ENCODE measurements around the gene AQP7. TPM values are rescaled to one million over a fixed set of nuclear protein-coding genes. Genes with fewer than 3 reads are reported as not detected.

AQP7 gene
- total RNA-seq, 1 experiment from 2014 or later, result not detected

- DNase-seq (no peak), ATAC-seq (no peak)
- CTCF ChIA-PET, result no interaction called here
- no peaks in the 10 kb centered on the region for H4K20me1 ChIP-seq (ENCODE audit: low read length)
- peaks cover 43% of the 10 kb centered on the region for H3K36me3 ChIP-seq (ENCODE audit: low read depth, low read length)
- BruUV-seq (replicated peaks), result no TSS peak
- H3K9me3 ChIP-seq (ENCODE audit: low read length), result no peaks in the 10 kb centered on the region
- intact Hi-C loops (cut with micrococcal nuclease), result no loop called here
- H3K4me3 ChIP-seq (ENCODE audit: low read length), result no peak overlapping the region
- no peak overlapping the region for H3K27ac ChIP-seq (ENCODE audit: low read length)
- TF ChIP-seq EZH2phosphoT487 (IDR thresholded peaks at IDR 0.05; ENCODE audit: borderline replicate concordance, low read length) (no peak), EZH2 (IDR thresholded peaks at IDR 0.05; ENCODE audit: low read length, unreplicated experiment) (no peak), CTCF (conservative IDR thresholded peaks at IDR 0.05; ENCODE audit: low read depth, low read length) (no peak)
- no peaks in the 10 kb centered on the region for H3K4me1 ChIP-seq (ENCODE audit: insufficient read depth, low read length)
- no peak overlapping the region for H2AFZ ChIP-seq (ENCODE audit: low read length)
- POLR2A ChIA-PET (ENCODE audit: unreplicated experiment), result no interaction called here
- no peaks in the 10 kb centered on the region for H3F3A ChIP-seq (ENCODE audit: low read length, unreplicated experiment)
- H3K9ac ChIP-seq (ENCODE audit: low read length), result no peak overlapping the region
- H3K4me2 ChIP-seq (ENCODE audit: low read length), result no peak overlapping the region
- no peaks in the 10 kb centered on the region for H3K79me2 ChIP-seq (ENCODE audit: low read length)
- no peaks in the 10 kb centered on the region for H3K9me2 ChIP-seq (replicated peaks; ENCODE audit: low read length)
- no peaks in the 10 kb centered on the region for H3K27me3 ChIP-seq (ENCODE audit: low read length)
Observed at GRCh38 chr9:33344145-33344544, 58.2 kb downstream of the AQP7 start.

GRCh38 chr9:33341182-33341581 is 61.2 kb downstream of the AQP7 start:
- H2AFZ ChIP-seq (ENCODE audit: low read length), result no peak overlapping the region
- H4K20me1 ChIP-seq (ENCODE audit: low read length), result no peaks in the 10 kb centered on the region
- DNase-seq (no peak), ATAC-seq (no peak)
- no peaks in the 10 kb centered on the region for H3F3A ChIP-seq (ENCODE audit: low read length, unreplicated experiment)
- H3K27ac ChIP-seq (ENCODE audit: low read length), result no peak overlapping the region
- H3K4me3 ChIP-seq (ENCODE audit: low read length), result no peak overlapping the region
- POLR2A ChIA-PET (ENCODE audit: unreplicated experiment), result no interaction called here
- BruUV-seq (replicated peaks), result no TSS peak
- H3K79me2 ChIP-seq (ENCODE audit: low read length), result no peaks in the 10 kb centered on the region
- no peak overlapping the region for H3K9ac ChIP-seq (ENCODE audit: low read length)
- no peak overlapping the region for H3K4me2 ChIP-seq (ENCODE audit: low read length)
- no peaks in the 10 kb centered on the region for H3K9me3 ChIP-seq (ENCODE audit: low read length)
- H3K27me3 ChIP-seq (ENCODE audit: low read length), result no peaks in the 10 kb centered on the region
- CTCF ChIA-PET, result interaction anchor here (0.7 kb wide), 1 partner anchor 54 kb away, joined by 3 read pairs; no protein-coding TSS in a partner anchor
- intact Hi-C loops (cut with micrococcal nuclease), result no loop called here
- H3K36me3 ChIP-seq (ENCODE audit: low read depth, low read length), result peaks cover 43% of the 10 kb centered on the region
- no peaks in the 10 kb centered on the region for H3K4me1 ChIP-seq (ENCODE audit: insufficient read depth, low read length)
- no peak for TF ChIP-seq CTCF (conservative IDR thresholded peaks at IDR 0.05; ENCODE audit: low read depth, low read length)
- TF ChIP-seq EZH2phosphoT487 (IDR thresholded peaks at IDR 0.05; ENCODE audit: borderline replicate concordance, low read length), result no peak
- TF ChIP-seq EZH2 (IDR thresholded peaks at IDR 0.05; ENCODE audit: low read length, unreplicated experiment), result no peak
- H3K9me2 ChIP-seq (replicated peaks; ENCODE audit: low read length), result no peaks in the 10 kb centered on the region

GRCh38 chr9:33340186-33340585 is 62.2 kb downstream of the AQP7 start:
- H3K4me2 ChIP-seq (ENCODE audit: low read length), result no peak overlapping the region
- DNase-seq, result no peak
- H2AFZ ChIP-seq (ENCODE audit: low read length), result no peak overlapping the region
- H3K27ac ChIP-seq (ENCODE audit: low read length), result no peak overlapping the region
- ChIA-PET CTCF (no interaction called here), POLR2A (ENCODE audit: unreplicated experiment) (no interaction called here)
- no peak for TF ChIP-seq EZH2phosphoT487 (IDR thresholded peaks at IDR 0.05; ENCODE audit: borderline replicate concordance, low read length)
- no TSS peak for BruUV-seq (replicated peaks)
- no peaks in the 10 kb centered on the region for H3K27me3 ChIP-seq (ENCODE audit: low read length)
- H3K9ac ChIP-seq (ENCODE audit: low read length), result no peak overlapping the region
- H3K9me2 ChIP-seq (replicated peaks; ENCODE audit: low read length), result no peaks in the 10 kb centered on the region
- H3K36me3 ChIP-seq (ENCODE audit: low read depth, low read length), result peaks cover 34% of the 10 kb centered on the region
- no peaks in the 10 kb centered on the region for H3K4me1 ChIP-seq (ENCODE audit: insufficient read depth, low read length)
- H4K20me1 ChIP-seq (ENCODE audit: low read length), result no peaks in the 10 kb centered on the region
- no peaks in the 10 kb centered on the region for H3K79me2 ChIP-seq (ENCODE audit: low read length)
- H3F3A ChIP-seq (ENCODE audit: low read length, unreplicated experiment), result no peaks in the 10 kb centered on the region
- no peak for ATAC-seq
- no peaks in the 10 kb centered on the region for H3K9me3 ChIP-seq (ENCODE audit: low read length)
- intact Hi-C loops (cut with micrococcal nuclease), result no loop called here
- H3K4me3 ChIP-seq (ENCODE audit: low read length), result no peak overlapping the region

Other genes starting within 250 kb of the AQP7 start
- gene B4GALT1, start 235.2 kb downstream of the AQP7 start, total RNA-seq (2014; rRNA removed), result 14.8 and 23.1 TPM in 2 replicates
- gene SPINK4, start 162.4 kb downstream of the AQP7 start, total RNA-seq (2014; rRNA removed), result not detected in 2 replicates
- 103 and 132 TPM in 2 replicates for gene BAG1, start 137.9 kb downstream of the AQP7 start, total RNA-seq (2014; rRNA removed)
- gene CHMP5, start 137.5 kb downstream of the AQP7 start, total RNA-seq (2014; rRNA removed), result 64.2 and 65.0 TPM in 2 replicates
- gene NFX1, start 112.1 kb downstream of the AQP7 start, total RNA-seq (2014; rRNA removed), result 12.5 and 15.4 TPM in 2 replicates
- 5.1 and 9.6 TPM in 2 replicates for gene AQP3, start 45.0 kb upstream of the AQP7 start, total RNA-seq (2014; rRNA removed)
- gene NOL6, start 71.4 kb upstream of the AQP7 start, total RNA-seq (2014; rRNA removed), result 35.9 and 55.2 TPM in 2 replicates
- 5.4 and 13.5 TPM in 2 replicates for gene ANKRD18B, start 121.7 kb upstream of the AQP7 start, total RNA-seq (2014; rRNA removed)